RPMI7951 (cell line): Measurements from ENCODE around the gene STT3B. TPM values are rescaled to one million over a fixed set of nuclear protein-coding genes. Genes with fewer than 3 reads are reported as not detected.
"Not testable (repeated sequence)": the region's sequence is repeated elsewhere in the genome, so short reads cannot be mapped to it uniquely, and the experiment has no call there.

Experiments
- DNase-seq: peaks from one replicate; pipeline ENCODE4 v3.0.0-alpha.2; 2012; ENCODE audit warnings: low read depth
- total RNA-seq: library from RNA; depleted of rRNA; stranded (reverse); fragments of >200 nt; shearing (Covaris generic); gene quantifications from 2 replicates; pipeline ENCODE4 v1.2.3, GENCODE V29; 2014

The STT3B gene
- total RNA-seq, 1 experiment from 2014 or later = 186 TPM

DNA sequence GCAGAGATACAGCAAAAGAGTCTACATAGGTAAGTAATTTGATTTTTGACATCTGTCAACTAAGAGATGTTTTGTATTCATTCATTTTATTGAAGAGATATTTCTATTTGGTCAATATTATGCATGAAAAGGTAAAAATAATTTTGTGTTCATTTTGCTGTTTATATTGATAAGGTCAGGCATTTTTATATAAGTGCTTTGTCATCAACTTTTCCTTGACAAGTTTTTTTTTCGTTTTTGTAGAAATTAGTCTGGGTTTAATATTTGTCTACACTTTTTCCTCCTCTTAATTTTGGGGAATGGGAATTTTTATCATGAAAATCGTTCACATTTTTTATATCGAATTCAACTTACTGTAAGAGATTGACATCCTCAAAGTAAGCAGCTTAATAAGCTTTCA, 67.7 kb downstream of the STT3B start:
- no peak for DNase-seq

DNA sequence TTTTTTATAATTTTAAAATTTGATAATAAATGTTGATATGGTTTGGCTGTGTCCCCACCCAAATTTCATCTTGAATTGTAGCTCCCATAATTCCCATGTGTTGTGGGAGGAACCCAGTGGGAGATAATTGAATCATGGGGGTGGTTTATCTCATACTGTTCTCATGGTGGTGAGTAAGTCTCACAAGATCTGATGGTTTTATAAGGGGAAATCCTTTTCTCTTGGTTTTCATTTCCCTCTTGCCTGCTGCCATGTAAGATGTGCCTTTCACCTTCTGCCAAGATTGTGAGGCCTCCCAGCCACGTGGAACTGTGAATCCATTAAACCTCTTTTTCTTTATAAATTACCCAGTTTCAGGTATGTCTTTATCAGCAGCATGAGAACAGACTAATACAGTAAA, 72.6 kb downstream of the STT3B start:
- DNase-seq = not testable (repeated sequence)

DNA sequence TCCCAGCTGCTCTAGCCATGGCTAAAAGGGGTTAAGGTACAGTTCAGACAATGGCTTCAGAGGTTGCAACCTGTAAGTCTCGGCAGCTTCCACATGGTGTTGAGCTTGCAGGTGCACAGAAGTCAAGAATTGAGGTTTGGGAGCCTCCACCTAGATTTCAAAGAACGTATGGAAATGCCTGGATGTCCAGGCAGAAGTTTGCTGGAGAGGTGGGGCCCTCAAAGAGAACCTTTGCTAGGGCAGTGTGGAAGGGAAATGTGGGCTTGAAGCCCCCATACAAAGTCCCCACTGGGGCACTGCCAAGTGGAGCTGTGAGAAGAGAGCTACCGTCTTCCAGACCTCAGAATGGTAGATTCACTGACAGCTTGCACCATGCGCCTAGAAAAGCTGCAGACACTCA, 73.7 kb downstream of the STT3B start:
- no peak for DNase-seq

DNA sequence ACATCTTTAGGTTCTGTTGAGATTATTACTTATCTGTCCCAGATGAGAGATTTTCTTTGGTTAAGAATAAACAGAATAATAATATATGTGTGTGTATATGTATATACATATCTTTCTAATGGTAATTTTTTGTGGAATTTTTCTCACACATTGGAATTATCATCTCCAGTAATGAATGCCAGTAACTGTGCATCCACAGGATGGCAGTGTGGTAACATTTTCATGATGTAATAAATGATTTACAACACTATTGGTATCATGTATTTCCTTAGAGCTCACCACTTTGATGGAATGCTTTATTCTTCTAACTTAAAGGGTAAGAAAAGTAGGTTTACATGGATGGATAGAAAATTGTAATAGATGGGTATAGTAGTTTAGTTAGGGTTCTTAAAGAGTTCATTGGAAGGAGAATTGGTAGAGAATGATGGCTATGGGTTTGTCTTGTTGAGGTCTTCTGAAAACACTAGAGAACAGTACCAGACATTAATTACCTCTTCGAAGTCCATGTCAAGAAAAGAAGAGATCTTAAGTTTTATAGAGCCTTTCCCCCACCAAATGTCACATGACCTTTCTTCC, 78.1 kb downstream of the STT3B start:
- peak; percentile 38 for DNase-seq

DNA sequence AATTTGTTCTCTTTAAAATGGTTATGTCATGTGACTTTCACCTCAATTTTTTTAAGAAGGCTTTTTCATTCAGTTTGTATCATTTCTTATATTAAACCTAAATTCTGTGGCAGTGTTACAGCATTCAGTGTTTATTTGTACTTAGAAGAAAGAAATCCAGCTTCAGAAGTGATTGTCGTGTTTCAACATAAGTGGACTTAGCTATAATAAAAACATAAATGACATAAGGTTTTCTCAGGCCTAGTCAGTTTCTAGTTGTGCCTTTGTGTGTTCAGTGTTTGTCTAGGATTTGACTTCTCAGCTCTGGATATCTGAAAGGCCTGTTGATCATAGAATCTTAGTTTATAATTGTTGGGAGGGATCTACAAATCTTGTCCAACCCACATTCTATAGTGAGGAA, 80.5 kb downstream of the STT3B start:
- DNase-seq = no peak

DNA sequence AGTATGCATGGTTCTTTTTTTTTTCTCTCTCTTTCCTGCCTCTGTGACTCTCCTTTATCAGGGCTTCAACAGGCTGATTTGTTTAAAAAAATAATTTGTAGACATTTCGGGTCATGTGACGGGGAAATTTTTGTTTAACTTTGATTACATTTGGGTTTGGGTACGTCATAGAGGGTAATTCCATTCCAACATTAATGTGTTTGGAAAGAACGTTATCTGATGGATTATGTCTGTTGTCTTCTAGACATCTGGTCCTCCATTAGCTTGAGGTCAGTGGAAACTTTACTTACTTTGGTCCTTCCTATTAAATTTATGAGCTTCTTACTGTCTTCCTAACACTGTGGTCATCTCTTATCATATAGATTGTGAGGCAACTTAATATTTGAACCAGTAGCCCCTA, 80.9 kb downstream of the STT3B start:
- no peak for DNase-seq

DNA sequence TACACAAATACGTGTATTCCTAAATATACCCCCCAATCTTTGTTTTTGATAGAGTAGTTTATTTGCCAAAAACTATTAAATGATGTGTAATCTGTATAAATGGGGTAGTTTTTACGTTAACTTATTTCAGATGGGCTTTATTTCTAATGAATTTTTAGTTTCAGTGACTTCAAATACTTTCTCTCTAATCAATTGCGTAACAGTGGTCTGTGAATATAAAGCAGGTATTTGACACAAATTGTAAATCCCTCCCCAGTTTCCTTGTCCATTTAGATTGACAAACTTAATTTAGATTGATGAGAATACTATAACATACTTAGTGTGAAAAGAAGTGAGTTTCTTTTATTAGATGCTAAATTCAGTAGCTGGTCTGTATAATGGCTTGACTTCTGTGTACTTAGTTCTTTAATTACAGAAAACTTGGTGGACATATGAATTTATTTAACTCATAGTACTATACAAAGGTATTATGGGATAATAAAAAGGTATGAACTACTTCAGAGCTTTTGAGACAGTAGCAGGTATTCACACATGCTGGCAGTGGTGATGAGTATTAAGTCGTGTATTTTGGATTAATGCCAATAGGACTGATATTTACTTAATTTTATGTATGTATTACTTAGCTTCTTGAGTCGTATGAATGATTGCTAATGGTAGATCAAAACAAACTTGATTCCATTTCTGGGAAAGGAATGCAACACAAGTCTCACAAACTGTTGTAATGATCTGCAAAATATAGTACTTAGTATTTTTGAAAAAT, 81.6 kb downstream of the STT3B start:
- no peak for DNase-seq

DNA sequence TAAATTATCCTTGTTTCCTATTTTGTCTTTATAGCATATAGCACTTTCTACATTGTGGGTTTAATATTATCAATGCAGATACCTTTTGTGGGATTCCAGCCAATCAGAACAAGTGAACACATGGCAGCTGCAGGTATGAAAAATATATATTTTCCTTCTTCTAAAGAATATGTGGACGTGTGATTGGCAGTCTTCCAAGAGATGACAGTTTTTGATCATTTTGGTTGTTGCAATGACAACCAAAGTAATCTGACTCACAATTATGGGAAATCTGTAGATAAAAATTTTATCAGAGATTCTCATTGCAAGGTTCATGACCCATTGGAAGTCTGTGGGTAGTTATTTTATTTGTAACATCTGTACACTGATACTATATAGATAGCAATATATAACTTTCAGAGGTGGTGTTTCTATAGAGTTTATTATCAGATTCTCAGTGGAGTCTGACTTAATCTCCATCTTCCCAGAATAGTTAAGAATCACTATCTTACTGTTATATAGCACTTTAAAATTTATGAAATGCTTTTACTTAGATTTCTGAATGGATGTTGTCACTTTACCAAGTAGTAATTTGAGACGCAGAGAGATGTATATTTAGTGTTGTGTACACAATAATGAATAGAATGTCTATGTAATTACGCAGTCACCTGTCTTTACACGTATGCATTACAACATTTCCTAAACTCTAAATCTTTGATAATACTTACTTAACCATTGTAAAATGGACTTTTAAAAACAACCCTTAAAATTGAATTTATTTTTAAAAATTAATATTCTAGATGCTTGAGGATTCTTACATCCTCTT, 82.5 kb downstream of the STT3B start:
- no peak for DNase-seq

DNA sequence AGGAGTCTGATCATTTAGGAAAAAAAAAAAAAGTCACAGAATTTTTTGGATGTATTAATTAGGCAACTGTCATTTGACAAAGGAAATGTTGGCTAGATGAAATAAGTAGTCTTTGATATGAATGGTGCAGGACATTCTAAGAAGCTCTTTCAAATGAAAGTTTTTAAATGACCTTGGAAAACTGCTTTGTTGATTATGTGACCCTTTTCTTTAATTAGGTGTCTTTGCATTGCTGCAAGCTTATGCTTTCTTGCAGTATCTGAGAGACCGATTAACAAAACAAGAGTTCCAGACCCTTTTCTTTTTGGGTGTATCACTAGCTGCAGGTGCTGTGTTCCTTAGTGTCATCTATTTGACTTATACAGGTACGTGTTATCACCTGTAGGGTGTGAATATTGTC, 84.0 kb downstream of the STT3B start:
- no peak for DNase-seq

DNA sequence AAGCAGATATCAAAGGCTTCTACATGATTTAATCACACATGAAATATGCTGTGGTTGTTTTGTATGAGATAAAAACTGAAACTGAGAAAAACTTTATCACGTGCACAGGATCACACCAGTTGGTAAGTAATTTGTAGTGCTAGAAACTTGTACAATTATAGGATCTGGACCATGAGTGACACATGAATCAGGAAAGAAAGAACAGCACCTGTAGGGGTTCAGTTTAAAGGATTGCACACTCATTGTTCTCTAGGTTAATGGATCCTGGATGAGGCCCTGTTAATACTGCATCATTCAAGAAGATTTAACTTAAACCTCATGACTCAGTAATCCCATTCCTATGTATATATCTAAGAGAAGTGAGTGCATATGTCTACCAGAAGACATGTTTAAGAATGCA, 87.9 kb downstream of the STT3B start:
- no peak for DNase-seq

DNA sequence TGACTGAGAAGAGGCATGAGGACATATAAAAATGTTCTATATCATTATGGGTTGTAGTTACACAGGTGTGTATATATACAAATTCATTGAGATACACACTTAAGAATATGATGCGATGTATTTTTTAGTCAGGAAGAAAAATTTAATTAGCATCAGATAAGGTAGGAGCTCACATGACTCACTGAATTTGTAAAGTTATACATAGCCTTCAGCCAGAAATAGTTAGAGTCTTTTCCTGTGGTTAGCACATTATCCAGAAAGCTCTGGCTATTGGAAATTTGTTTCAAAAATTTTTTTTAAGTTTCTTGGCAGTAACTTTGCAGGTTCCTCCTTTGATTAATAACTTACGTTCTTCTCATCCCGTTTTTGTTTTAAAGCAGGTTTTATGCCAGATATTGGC, 88.6 kb downstream of the STT3B start:
- peak; percentile 5 for DNase-seq

DNA sequence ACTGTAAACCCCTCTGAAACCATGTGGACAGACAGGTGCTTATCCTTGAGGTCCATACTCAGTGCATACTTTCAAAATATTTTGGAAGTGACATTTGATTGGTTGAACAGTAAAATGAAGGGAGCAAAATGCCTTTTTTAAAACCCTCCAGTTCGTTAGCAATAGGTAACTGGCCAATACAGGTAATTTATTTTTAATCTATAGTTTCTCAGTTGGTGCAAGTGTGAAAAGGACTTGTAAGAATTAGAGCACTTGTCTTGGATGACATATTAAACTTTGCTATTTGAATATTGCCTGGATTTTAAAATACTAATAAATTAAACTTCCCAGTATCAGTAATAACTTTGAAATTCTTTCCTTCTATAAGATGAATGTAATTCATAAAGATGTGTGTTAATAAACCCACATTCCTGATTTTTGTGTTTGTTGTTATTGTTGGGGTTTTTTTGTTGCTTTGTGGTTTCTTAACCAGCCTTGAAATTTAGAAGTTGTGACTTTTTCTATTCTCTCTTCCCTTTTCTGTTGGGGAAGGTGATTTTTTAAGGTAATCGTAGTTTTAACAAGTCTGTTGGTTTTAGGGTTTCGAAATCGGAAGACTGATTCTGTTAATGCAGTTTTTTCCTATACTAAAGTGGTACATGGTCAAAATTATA, 90.0 kb downstream of the STT3B start:
- DNase-seq = no peak

DNA sequence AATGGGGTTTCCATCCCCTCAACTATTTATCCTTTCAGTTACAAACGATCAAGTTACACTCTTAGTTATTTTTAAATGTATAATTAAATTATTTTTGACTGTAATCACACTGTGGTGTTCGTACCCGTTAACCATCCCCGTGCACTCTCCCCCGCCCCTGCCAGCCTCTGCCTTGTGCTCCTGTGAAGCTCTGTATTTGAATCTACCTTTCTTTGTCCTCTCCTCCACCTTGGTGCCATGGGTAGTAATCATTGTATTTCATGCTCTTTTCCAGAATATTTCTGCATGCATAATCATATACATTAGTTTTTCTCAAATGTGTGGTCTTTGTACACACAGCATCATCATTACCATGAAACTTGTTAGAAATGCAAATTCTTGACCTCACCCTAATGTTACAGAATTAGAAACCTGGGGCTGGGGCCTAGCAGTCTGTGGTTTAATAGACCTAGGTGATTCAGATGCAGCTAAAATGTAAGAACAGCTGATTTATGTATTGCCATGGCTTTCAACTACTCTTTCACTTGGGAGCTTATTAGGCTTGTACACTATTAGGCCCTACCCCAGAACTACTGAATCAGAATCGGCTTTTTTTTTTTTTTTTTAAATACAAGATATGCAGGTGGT, 91.5 kb downstream of the STT3B start:
- no peak for DNase-seq

DNA sequence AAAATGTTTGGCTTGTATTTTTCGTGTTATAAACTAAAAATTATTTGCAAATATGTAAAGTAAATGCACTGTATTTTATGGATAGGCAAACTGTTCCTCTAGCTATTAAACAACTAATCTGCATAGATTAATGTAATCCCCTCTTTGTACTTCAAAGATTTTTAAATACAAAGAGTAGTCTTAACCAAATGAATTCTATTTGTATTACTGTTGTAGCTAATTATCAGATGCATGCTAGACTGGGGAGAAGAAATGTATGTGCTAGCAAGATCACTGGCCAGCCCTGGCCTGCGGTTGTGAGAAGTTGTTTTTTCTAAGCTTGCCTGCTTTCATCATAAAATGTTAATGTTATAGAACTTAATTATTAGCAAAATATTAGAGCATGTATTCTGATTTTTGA, 92.6 kb downstream of the STT3B start:
- DNase-seq = no peak

DNA sequence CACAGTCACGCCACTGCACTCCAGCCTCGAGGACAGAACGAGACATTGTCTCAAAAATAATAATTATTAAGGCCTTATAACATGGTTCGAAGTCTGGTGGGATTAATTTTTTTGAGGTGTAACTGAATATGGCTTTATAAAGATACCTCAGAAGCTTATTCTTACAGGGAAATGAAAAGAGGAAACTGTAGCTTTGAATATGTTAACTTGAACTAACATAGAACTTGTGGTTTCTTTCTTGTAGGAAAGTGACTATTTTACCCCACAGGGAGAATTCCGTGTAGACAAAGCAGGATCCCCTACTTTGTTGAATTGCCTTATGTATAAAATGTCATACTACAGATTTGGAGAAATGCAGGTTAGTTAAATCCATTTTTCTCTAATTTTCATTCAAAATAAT, 96.3 kb downstream of the STT3B start:
- DNase-seq = no peak

DNA sequence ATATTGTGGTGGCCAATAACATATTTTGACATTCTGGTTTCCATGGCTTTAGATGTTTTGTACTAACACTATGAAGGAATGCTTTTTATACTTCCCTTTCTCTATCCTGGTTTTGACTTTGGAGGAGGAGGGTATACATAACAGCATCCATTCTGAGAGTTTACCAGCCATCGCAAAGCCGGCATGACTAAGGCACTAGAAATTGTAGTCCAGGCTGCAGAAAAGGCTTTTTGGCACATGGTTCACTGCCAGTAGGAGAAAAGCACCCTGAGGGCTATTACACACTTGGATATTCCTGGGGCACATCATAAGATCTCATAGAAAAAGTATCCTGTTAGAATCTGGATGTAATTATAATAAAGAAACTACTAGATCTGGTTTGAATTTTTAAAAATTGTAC, 101.8 kb downstream of the STT3B start:
- DNase-seq = peak; percentile 88

DNA sequence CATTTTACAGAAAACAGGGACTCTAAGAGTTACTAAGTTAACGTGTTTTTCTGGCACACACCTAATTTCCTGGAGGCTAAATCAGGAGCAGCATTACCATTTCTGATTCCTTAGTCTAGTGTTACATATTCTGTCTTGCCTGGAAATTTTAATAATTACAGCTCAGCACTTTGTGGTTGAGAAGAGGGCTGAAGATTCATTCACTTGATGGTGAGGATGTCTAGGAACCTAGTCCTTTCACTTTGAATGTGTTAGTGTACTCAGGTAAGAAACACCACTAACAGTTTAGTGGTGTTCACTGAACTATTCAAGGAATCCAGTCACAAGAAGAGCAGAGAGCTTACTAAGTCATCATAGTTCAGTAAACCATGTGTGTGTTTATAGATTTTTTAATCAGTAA, 102.8 kb downstream of the STT3B start:
- no peak for DNase-seq

DNA sequence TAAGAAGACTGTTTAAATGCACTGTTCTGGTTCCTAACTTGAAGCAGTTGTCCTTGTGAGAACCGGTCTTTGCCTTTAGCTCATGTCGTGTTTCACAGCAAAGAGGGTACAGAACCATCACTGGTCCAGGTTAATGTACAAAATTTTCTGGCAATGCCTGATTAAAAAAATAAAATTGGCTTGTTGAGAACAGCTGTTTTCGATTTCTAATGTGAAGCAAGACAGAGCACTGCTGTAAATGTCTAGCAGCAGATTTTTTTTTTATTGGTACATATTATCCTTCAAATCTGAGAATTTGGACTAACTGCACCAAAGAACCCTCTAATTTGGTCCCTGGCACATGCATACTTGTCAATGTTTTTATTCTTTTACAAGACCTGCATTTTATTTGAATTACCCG, 103.3 kb downstream of the STT3B start:
- DNase-seq = no peak

DNA sequence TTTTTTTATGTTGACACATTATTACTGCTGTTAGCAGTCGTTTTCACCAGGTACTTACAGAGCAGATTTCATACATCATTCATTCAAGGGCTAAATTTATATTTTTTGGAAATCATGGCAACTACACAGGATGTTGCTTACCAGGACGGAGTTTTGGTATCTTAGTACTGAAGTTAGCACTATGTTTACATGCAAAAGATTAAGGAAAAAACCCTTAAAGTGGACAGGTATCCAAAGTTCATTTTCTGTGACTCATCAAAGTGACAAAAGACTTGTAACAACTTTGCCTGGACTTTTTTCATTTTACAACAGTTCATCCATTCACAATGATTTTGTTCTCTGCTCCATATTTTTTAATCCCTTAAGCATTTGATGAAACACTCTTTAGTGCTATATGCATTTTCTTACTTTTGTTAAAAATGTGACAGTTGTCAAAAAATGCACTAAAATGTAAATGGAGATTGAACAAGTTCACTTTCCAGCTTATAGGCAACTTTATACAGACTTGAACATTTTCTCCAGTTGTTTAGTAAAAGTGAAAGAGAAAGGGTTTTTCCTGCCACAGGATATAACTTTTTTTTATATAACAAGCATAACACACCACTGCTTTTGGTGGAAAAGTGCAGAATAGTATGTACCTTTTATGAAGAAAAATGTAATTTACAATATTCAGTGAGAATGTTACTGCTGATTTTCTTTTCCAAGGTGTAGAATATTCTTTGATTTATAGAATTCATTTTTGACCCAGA, 104.1 kb downstream of the STT3B start:
- DNase-seq = no peak

DNA sequence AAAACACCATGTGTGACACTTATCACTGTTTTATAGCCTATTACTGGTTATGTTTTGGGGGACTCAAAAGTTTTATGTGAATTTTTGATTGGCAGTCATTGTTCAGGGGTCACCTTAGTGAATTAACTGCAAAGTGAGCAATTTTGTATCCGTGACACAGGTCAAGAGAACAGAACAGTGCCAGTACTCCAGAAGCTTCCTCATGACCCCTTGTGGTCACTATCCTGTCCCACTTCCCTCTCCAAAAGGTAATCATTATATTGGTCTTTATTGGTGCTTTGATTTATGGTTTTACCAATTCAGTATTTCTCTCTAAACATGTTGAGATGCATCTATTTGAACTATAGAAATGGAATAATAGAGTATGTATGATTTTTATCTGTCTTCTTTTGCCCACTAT, 107.1 kb downstream of the STT3B start:
- no peak for DNase-seq

DNA sequence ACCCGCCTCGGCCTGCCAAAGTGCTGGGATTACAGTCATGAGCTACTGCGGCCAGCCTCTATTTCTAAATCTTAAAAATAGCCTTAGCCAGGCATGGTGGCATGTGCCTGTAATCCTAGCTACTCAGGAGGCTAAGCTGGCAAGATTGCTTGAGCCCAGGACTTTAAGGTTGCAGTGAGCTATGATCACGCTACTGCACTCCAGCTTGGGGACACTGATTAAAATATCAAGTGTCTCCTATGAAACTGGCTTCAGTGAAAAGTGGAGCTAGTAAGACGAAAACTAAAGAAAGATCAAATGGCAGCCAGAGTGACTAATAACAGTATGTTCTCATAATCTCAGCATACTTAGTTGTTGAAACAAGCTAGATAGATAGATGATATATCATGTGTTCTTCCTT, 112.5 kb downstream of the STT3B start:
- no peak for DNase-seq
